ENCODE measurements around the gene OLAH.

GRCh38 chr10:15122477-15123030, 78.8 kb downstream of the OLAH start:
- TF ChIP-seq, protein P1, sequence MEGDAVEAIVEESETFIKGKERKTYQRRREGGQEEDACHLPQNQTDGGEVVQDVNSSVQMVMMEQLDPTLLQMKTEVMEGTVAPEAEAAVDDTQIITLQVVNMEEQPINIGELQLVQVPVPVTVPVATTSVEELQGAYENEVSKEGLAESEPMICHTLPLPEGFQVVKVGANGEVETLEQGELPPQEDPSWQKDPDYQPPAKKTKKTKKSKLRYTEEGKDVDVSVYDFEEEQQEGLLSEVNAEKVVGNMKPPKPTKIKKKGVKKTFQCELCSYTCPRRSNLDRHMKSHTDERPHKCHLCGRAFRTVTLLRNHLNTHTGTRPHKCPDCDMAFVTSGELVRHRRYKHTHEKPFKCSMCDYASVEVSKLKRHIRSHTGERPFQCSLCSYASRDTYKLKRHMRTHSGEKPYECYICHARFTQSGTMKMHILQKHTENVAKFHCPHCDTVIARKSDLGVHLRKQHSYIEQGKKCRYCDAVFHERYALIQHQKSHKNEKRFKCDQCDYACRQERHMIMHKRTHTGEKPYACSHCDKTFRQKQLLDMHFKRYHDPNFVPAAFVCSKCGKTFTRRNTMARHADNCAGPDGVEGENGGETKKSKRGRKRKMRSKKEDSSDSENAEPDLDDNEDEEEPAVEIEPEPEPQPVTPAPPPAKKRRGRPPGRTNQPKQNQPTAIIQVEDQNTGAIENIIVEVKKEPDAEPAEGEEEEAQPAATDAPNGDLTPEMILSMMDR (conservative IDR thresholded peaks at IDR 0.05): no peak
- no peak for TF ChIP-seq ZFX (IDR thresholded peaks at IDR 0.05)

Measured in C4-2B (cell line).